HG03045 (cell line): ENCODE measurements around the gene ARL13A.
"Not testable (repeated sequence)": the region's sequence is repeated elsewhere in the genome, so short reads cannot be mapped to it uniquely, and the experiment has no call there.

ENCODE experiments used
- ATAC-seq: cut with Tn5 transposase; IDR thresholded peaks from one replicate; pipeline ENCODE4 v1.9.1; 2021; ENCODE audit warnings: mild to moderate bottlenecking, moderate library complexity; ENCODE audit not compliant: unreplicated experiment

Gene ARL13A

GRCh38 chrX:100969408-100969807 is at the start of gene ARL13A:
ARL13A (plus strand) TSS chrX:100969708; CDS start chrX:100973690, 3,982 bp downstream.
- ATAC-seq, result no peak

DNA sequence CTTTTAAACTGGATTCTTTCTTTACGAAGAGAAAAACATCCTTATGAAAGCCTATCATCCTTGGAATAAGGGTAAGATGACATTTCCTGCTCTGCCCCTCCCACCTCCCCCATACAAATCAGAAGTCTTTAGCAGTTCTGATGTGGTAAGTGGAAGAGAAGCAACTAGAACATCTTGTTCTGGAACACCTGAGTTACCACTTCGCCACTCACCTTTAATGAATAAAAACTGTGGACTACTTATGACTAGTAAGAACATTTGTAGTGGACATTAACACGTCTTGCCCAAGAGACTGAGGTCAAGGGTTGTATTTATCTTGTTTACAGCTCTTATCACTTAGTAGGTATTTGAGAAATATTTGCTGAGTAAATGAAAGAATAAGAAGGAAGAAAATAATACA is 45.1 kb upstream of the ARL13A start:
- ATAC-seq, result no peak

DNA sequence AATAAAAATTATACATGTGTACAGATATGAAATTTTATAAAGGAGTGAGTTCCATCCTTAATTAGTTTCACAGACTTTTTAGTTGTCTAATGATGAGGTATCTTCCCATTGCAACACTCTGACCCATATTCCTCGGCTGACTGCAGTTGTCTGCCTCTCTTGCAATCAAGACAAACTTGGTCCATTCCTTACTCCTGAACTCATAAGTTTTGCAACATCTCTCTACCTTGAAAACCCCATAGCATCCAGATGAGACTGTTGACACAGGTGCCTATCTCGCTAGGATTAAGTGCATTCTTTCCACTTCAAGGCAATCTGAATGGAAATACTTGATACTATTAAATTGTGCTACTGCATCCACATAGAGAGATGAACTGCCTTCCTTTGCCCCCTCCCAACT is 43.1 kb upstream of the ARL13A start:
- ATAC-seq, result no peak

DNA sequence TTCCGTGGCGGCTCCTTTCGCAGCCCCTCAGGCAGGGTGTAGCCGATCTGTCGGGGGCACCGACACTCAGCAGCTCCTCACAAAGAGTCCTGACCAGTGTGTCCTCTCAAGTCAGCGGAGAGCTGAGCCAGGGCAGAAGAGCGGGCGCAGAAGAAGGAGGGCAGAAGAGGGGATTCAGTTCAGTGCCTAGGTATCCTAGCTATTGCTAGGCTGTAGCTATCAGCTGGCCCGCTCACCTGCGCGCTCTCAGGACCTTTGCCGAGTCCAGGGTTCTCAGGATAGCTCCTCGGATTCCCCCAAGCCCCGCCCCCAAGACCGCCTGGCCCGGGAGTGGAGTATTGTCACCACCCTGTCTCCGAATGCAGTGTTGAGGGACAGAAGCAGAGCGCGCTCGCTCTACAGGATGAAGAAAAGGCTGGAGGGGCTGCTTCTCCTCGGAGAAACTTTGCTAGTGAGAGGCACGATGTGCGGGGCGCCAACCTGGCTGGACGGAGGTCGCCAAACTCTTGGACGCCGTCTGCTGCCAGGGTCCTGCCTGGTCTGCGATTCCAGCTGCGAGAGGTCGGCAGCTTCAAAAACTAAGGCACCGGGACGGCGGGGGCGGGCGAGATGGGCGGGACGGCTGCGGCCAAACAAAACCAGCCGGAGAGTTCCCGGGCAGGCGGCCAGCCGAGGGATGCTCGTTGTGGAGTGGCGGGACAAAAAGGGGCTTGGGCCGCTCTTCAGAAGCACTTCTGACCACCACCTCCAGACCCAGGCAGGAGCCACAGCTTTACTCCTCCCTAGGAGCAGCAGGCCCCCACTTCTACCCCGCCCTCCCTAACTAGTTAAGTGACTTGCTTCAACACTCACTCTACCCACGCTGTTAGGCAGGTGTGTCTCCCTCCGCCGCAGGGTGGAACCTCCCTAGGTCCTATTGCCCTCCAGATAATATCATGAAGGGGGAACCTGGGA is 40.6 kb upstream of the ARL13A start, which contains the start of gene XKRX:
XKRX (minus strand) TSS at position 258 of the 954 bp plus-strand sequence. CDS start 613 bp downstream, outside the sequence.
- ATAC-seq, result peak; percentile 80

GRCh38 chrX:100931218-100931924 is 38.1 kb upstream of the ARL13A start:
- ATAC-seq, result peak; percentile 54

- ATAC-seq, result no peak
These were observed 37.6 kb upstream of the ARL13A start for GRCh38 chrX:100931925-100932285.

DNA sequence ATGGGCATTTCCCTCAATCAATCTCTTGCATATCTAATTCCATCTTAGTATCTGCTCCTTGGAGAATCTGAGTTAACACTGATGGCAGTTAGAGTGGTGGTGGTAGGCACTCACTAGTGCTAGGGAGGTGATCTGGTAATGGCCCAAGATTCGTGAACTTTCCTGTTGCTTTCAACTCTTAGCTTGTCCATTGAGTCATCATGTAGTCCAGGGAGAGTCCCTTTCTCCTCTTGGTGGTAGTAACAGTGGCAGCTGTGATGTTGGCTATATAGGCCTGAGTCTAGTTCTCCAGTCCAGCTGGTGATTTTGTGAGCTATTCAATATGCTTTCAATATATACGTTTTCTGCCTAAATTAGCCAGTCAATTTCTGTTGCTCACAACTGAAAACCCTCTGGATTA is 33.7 kb upstream of the ARL13A start:
- ATAC-seq, result no peak

- no peak for ATAC-seq
These were observed 30.2 kb upstream of the ARL13A start for GRCh38 chrX:100939333-100939732.

DNA sequence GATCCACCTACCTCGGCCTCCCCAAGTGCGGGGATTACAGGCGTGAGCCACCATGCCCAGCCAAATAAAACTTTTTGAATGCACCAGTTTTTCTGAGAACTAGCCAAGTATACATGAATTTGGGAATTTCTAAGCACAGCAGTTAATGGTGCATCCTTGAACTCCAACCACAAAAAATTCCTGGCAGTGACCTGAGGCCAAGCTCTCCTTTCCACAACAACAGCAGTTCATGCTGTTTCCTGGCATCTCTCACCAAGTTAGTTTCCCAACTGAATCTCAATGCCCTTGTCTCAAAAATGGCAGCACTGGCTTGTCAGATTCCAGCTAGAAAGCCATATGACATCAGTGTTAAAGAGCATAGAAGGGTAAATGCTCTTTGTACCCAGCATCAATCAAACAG is 24.9 kb upstream of the ARL13A start:
- no peak for ATAC-seq

DNA sequence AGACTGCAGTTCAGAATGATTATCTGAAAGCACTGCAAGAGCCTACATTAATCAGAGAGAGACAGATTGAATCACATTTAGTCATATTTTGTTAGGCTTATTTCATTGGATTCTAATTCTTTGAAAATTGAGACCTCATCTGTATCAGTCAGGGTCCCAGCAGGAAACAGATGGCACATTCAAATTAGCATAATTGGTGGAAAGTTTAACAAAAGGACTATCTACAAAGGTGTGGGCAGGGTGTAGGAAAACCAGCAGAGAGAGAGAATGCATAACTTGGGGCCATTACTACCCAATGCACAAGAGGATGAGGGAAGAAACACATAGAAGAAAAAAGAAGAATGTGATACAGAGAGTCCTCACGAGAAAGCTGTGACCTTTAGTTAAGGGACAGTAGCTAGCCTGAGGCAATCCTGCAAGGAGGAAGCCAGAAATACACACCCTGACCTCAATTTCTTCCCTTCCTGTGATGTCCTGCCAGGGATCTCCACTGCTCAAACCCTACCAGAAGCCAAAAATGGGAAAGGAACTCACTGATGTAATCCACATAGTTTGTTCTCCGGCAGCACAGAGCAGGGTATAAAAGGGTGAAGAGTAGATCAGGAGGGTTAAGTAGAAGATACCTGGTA is 23.1 kb upstream of the ARL13A start:
- no peak for ATAC-seq

GRCh38 chrX:100948557-100948956 is 21.0 kb upstream of the ARL13A start:
- no peak for ATAC-seq

- no peak for ATAC-seq
These were observed 6.7 kb upstream of the ARL13A start for GRCh38 chrX:100962811-100963210.

DNA sequence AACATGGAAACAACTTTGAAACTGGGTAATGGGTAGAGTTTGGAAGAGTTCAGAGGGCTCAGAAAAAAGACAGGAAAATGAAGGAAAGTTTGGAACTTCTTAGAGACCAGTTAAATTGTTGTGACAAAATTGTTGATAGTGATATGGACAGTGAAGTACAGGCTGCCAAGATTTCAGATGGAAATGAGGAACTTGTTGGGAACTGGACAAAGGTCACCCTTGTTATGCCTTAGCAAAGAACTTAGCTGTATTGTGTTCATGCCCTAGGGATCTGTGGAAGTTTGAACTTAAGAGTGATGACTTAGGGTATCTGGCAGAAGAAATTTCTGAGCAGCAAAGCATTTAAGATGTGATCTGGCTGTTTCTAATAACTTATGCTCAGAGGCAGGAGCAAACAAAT is 5.1 kb upstream of the ARL13A start:
- ATAC-seq, result no peak

DNA sequence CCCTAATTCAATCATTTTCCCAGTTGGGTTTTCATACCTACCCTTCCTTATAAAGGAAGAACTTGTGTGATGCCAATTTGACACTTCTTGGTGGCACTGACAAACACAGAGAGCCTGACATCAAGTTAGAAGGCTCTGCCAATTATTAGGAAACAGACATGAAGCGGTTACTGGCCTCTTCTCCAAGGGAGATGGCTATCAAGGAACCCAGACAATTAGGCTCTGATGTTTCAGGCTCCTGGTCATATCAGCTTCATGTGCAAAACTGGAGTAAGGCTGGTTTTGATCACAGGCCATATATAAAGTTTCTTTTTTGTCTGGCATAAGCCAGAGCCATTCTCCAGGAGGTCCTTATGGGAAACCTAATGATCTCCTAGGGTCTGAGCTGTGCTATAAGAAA is 428 bp downstream of the ARL13A start:
- no peak for ATAC-seq

GRCh38 chrX:100973411-100973810 is 3.9 kb downstream of the ARL13A start:
- no peak for ATAC-seq

GRCh38 chrX:100975212-100975611 is 5.7 kb downstream of the ARL13A start:
- ATAC-seq, result no peak

- ATAC-seq, result no peak
These were observed 6.7 kb downstream of the ARL13A start for GRCh38 chrX:100976211-100976610.

- no peak for ATAC-seq
These were observed 10.5 kb downstream of the ARL13A start for GRCh38 chrX:100979881-100980607.

DNA sequence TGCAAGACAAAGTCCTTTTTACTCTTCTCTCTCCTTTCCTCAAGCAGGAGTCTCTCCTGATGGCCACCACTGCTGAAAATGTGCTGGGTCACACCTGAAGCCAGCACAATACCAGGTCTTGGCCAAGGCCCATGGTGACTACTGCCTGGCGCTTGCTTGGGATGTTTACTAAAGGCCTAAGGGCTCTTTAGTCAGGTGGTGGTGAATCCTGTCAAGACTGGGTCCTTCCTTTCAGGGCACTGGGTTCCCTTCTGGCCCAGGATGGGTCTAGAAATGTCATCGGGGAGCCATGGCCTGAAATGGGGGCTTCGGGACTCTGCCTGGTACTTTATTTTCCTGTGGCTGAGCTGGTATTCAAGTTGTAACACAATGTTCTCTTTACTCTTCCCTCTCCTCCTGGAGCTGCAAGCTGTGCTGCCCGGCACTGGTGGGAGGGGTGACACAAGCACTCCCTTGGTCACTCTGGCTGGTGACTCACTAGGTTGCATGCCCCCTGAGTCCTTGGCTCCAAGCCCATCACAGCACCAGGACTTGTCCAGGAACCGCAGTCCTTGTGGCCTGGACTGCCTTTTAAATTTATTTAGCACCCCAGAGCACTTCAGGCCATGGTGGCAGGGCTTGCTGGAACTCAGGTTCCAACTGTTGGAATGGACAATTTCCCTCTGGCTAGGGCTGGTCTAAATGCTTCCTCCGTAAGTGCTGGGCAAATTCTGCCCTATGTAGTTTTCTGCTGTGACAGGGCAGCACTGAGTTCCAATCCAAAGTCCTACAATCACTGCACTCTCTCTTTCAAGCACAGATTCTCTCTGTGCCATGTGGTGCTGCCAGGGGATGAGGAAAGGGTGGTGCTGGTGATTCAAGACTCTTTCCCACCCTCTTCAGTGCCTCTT is 11.3 kb downstream of the ARL13A start:
- ATAC-seq, result no peak

DNA sequence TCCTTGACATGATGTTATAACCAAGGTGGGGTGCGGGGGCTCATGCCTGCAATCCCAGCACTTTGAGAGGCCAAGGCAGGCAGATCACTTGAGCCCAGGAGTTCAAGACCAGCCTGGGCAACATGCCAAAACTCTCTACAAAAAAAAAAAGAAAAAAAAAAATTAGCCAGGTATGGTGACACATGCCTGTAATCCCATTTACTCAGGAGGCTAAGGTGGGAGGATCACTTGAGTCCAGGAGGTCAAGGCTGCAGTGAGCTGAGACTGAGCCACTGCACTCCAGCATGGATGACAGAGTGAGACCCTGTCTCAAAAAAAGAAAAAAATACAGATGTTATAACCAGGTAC is 12.0 kb downstream of the ARL13A start:
- ATAC-seq, result not testable (repeated sequence)
